ENCODE results near the gene PFDN1. TPM values are rescaled to one million over a fixed set of nuclear protein-coding genes. Genes with fewer than 3 reads are reported as not detected.

The PFDN1 gene
- total RNA-seq, 1 experiment from 2014 or later = 48.9 TPM

GRCh38 chr5:140238756-140239155, 64.1 kb downstream of the PFDN1 start:
- Histone ChIP-seq H3K9ac (ENCODE audit: low read length) (no peak overlapping the region), H4K20me1 (ENCODE audit: insufficient read depth) (no peaks in the 10 kb centered on the region), H3K9me3 (ENCODE audit: control insufficient read depth in 1 of 2, insufficient read depth in 1 of 2, low read depth in 1 of 2, low read length in 2 of 2) (no peaks in the 10 kb centered on the region), H3K27me3 (ENCODE audit: insufficient read depth, low read length) (no peaks in the 10 kb centered on the region), H2AFZ (ENCODE audit: low read depth, low read length, poor library complexity, severe bottlenecking) (no peak overlapping the region), H3K4me2 (ENCODE audit: low read length) (no peak overlapping the region), H3K4me3 (replicated peaks in 1 of 2; ENCODE audit: low read depth in 1 of 2, low read length in 2 of 2) (no peak overlapping the region), H3K36me3 (ENCODE audit: control insufficient read depth in 1 of 2, insufficient read depth in 2 of 2, low read length in 2 of 2) (peaks cover 0 to under 1% of the 10 kb centered on the region in 2 experiments; a peak in 1 of 4 replicates), H3K27ac (ENCODE audit: low read depth, low read length) (no peak overlapping the region), H3K4me1 (ENCODE audit: control insufficient read depth in 1 of 2, insufficient read depth in 2 of 2, low read length in 2 of 2) (peaks cover 22 to 28% of the 10 kb centered on the region in 2 experiments), H3K79me2 (ENCODE audit: insufficient read depth, low read length) (peaks cover 7% of the 10 kb centered on the region; the same call in 1 of the 2 replicates), H3K9me2 (ENCODE audit: insufficient read depth) (no peaks in the 10 kb centered on the region)
- intact Hi-C loops (cut with micrococcal nuclease) = no loop called here
- POLR2A ChIA-PET = no interaction called here
- DNase-seq (ENCODE audit: low read depth, low spot score) (no peak), ATAC-seq (no peak)
- TF ChIP-seq ZNF274 (IDR thresholded peaks at IDR 0.05; ENCODE audit: low read depth, low read length) (no peak), YY1 (IDR thresholded peaks at IDR 0.05; ENCODE audit: extremely low read depth, insufficient replicate concordance, low read depth, low read length) (no peak), SP1 (IDR thresholded peaks at IDR 0.05; ENCODE audit: low read depth) (no peak), CEBPB (IDR thresholded peaks at IDR 0.05; ENCODE audit: low read depth) (no peak), EZH2 (IDR thresholded peaks at IDR 0.05) (no peak), SRF (IDR thresholded peaks at IDR 0.05; ENCODE audit: low read depth) (no peak), POLR2A (IDR thresholded peaks at IDR 0.05; ENCODE audit: borderline replicate concordance, extremely low read depth, insufficient read depth, insufficient read length) (no peak), REST (IDR thresholded peaks at IDR 0.05; ENCODE audit: low read depth) (no peak), ATF3 (IDR thresholded peaks at IDR 0.05) (no peak)
- CTCF ChIA-PET = interaction anchor here (1.0 to 4.0 kb wide), 3 partner anchors 18 to 120 kb away, joined by 4 to 53 read pairs (median 17); partner anchors contain the start of gene HBEGF
- RAD21 ChIA-PET (ENCODE audit: low non-redundant PET in 1 of 2, low total read pairs in 2 of 2, uncharacterized antibody in 2 of 2, unreplicated experiment in 2 of 2) = interaction anchor here in 1 of 2 experiments (1.5 kb wide), 1 partner anchor 107 kb away, joined by 5 read pairs; no protein-coding TSS in a partner anchor
- BruUV-seq (replicated peaks) = no TSS peak
